Fibroblast of mammary gland (primary cell): ENCODE measurements around the gene AARS2.

Experiments
- DNase-seq: peaks from one replicate; pipeline ENCODE4 v3.0.0-alpha.2; 2010; ENCODE audit warnings: low read depth
- H3K4me3 ChIP-seq: 2 replicates; pipeline ENCODE4 v1.5.1; 2011; ENCODE audit warnings: low read depth, mild to moderate bottlenecking, low read length, moderate library complexity; ENCODE audit not compliant: control insufficient read depth
- CTCF ChIP-seq: conservative IDR thresholded peaks from 2 replicates; pipeline ENCODE4 v1.5.1; 2011; ENCODE audit warnings: low read depth, low read length, inconsistent platforms; ENCODE audit not compliant: control insufficient read depth, insufficient read depth

Gene AARS2

DNA sequence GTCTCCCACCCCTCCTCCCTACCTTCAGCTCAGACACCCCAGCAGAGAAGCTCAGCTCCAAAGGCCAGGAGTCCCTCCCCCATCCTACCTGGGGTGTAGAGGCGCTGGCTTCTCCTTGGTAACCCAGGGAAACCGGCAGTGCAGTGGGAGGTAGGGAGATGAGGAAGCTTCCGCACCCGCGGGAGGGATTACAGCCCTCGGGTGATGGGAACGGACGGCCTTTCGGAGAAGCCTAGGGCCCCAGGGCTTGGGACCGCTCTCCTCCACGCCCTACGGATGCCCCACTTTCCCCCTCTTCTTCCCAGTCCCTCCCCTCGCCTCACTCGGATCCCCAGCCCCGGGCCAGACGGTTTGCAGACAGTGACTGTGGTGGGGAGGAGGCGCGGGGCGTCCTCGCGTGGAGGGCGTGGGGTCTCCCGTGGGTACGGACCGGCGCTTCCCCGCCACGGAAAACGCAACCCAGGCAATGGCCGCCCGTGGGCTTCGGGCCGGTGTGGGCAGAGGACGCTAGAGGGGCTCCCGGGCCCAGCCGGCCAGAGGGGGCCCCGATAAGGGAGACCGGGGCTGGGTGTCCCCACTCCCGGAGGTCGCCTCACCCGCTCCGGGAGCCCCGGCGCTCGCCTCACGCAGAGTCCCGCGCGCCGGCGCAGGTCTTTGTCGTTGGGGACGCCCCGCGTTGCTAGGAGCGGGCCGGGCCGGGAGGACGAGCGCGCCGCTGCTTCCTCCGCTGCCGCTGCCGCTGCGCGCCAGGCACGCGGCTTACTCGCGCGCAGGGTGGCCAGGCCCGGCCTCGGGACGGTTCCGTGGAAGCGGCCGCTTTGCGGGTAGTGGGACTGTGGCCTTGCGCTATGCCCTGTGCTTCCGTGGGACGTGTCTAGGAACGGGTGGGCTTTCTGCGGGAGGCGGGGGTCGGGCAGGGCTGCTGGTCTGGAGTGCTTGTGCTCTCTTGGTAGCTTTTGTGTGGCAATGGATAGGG lies 15.8 kb downstream of the AARS2 start:
- H3K4me3 ChIP-seq, result peak overlapping the region; percentile 13
- no peak for DNase-seq
- no peak for TF ChIP-seq CTCF

DNA sequence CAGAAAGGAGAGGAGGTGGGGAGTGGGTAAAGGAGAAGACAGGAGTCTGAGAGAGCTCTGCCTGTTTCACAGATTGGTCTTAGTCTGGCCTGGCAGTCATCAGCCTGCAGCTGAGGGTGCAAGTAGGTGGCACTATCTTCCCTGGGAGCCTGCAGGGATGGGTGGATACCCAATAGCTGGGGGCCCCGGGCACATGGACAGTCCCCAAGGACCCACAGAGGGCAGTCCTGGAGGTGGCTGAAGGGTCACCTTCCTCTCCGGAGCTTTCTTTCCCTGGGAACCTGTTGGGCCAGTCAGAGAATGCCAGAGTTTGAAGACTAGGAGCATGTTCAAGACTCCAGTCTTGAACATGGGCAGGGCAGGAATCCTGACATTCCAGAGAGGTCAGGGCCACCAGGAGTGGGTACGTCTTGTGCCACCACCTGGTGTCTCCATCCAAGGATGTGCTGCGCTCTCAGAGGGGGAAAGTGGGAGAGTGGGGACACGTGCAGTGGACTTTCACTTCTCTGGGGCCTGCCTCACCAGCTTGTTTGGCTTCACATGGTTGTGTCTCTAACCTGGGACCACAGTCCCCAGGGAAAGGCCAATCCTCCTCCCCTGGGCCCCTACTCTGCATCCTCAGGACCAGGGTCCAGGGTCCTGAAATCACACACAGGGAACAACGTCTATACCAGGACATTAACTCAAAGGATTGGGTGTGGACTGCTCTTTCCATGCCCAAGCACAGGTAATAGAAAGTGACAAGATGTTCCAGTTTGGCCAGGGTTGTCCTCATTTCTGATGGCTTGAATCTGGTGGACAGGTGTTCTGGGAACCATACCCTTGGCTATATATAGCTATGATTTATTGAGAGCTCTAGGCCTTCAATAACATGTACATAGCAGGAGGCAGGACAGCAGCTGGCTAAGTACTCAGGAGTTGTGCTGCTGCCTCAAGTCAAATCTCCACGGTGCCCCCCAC lies 18.0 kb downstream of the AARS2 start:
- no peak overlapping the region for H3K4me3 ChIP-seq
- TF ChIP-seq CTCF, result no peak
- no peak for DNase-seq

- no peak for TF ChIP-seq CTCF
Observed at GRCh38 chr6:44292661-44293365, 20.3 kb downstream of the AARS2 start.

GRCh38 chr6:44291841-44292240 lies 21.3 kb downstream of the AARS2 start:
- no peak overlapping the region for H3K4me3 ChIP-seq
- TF ChIP-seq CTCF, result no peak
- DNase-seq, result no peak

More at GRCh38 chr6:44292661-44293365, 20.3 kb downstream of the AARS2 start:
- no peak for DNase-seq
- H3K4me3 ChIP-seq, result no peak overlapping the region

DNA sequence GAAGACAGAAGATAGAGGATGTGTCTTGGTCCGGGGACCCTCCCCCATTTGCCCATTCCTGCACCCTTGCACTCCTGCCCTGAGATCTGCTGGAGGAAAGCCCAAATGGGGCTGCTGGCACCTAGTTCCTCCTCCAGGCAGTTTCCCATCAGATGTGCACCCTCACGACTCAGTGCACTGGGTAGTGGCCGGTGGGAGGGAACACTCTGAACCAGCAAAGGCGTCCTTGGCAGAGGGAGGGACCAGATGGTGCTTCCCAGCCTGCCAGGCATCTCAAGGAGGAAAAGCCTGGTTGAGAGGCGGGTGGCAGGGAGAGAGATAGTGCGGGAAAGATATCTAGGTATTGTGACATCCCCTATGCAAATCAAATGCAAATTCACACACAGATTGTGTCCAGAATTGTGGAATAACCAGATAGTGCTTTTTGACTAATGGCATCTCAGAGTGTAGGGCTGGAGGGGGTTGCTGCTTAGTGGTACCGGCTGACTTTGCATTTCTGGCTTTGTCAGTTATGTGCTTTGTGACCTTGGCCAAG lies 23.4 kb downstream of the AARS2 start:
- H3K4me3 ChIP-seq, result no peak overlapping the region
- no peak for DNase-seq
- no peak for TF ChIP-seq CTCF

- DNase-seq, result no peak
- no peak for TF ChIP-seq CTCF
- H3K4me3 ChIP-seq, result no peak overlapping the region
Observed at GRCh38 chr6:44286747-44287146, 26.4 kb downstream of the AARS2 start.
